IPS-NIHi7 (cell line): ENCODE data around the gene TFAP2D.

Experiments used
- DNase-seq: peaks from one replicate; pipeline ENCODE4 v3.0.0; 2012; ENCODE audit warnings: mixed read lengths; ENCODE audit errors: extremely low spot score

Gene TFAP2D

GRCh38 chr6:50819466-50819903 lies 106.2 kb downstream of the TFAP2D start:
- peak; percentile 42 for DNase-seq

GRCh38 chr6:50819904-50820868 lies 106.9 kb downstream of the TFAP2D start:
- no peak for DNase-seq

- no peak for DNase-seq
Measured at GRCh38 chr6:50820869-50821264, 107.5 kb downstream of the TFAP2D start.

- no peak for DNase-seq
Measured at GRCh38 chr6:50821441-50822077, 108.2 kb downstream of the TFAP2D start.

GRCh38 chr6:50822078-50822476 lies 108.8 kb downstream of the TFAP2D start:
- DNase-seq = no peak
